Progenitor cell of endocrine pancreas (in vitro differentiated cells): Measurements from ENCODE around the gene RXRB. TPM values are rescaled to one million over a fixed set of nuclear protein-coding genes. Genes with fewer than 3 reads are reported as not detected.

Source experiments
- DNase-seq: peaks from one replicate; pipeline ENCODE4 v3.0.0; 2021; ENCODE audit warnings: low spot score; ENCODE audit not compliant: unreplicated experiment
- H3K27ac Mint-ChIP-seq: 2 replicates; pipeline ENCODE4 v1.8.0; 2021; ENCODE audit warnings: mild to moderate bottlenecking, moderate library complexity, mixed read lengths
- H3K27me3 Mint-ChIP-seq: 2 replicates; pipeline ENCODE4 v1.8.0; 2021; ENCODE audit warnings: mixed read lengths
- H3K36me3 Mint-ChIP-seq: 2 replicates; pipeline ENCODE4 v1.8.0; 2022; ENCODE audit warnings: mixed read lengths; ENCODE audit not compliant: insufficient read depth
- H3K4me1 Mint-ChIP-seq: 2 replicates; pipeline ENCODE4 v1.8.0; 2021; ENCODE audit warnings: low read depth, mixed read lengths
- H3K4me3 Mint-ChIP-seq: 2 replicates; pipeline ENCODE4 v1.8.0; 2021; ENCODE audit warnings: low read depth, mild to moderate bottlenecking, moderate library complexity, mixed read lengths
- H3K9me3 Mint-ChIP-seq: 2 replicates; pipeline ENCODE4 v1.8.0; 2021; ENCODE audit warnings: low read depth, mixed read lengths
- total RNA-seq: library from RNA; stranded (reverse); gene quantifications from 2 replicates; pipeline ENCODE4 v1.2.1, GENCODE V29; 2021
- TF ChIP-seq, protein P1 (sequence below): fragments of 200-600 bp; sonication (generic); IDR thresholded peaks from one replicate; pipeline ENCODE4 v1.5.0; 2021; ENCODE audit warnings: antibody characterized with exemption, mild to moderate bottlenecking; ENCODE audit not compliant: unreplicated experiment

RXRB gene
- total RNA-seq, 1 donor from 2014 or later: 47.1 TPM

DNA sequence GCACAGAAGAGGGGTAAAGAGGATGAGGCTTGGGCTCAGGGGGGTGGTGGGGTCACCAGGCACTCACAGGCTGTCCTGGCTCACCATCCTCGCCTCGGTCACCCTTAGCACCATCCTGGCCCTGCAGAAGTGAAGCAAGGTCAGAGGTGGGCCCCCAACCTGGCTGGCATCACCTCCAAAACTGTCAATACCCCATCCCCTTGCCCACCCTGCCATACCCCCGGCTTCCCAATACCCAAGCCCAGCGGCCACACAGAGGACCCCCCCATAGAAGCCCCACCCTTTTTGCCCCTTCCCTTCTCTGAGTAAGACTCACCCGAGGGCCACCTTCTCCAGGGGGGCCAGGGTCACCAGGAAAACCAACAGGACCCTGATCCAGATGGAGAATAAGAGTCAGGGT lies 31.8 kb downstream of the RXRB start:
- peaks cover 1% of the 10 kb centered on the region for H3K4me1 Mint-ChIP-seq
- no peak for DNase-seq
- peaks cover 18% of the 10 kb centered on the region for H3K27me3 Mint-ChIP-seq
- no peaks in the 10 kb centered on the region for H3K9me3 Mint-ChIP-seq
- no peaks in the 10 kb centered on the region for H3K36me3 Mint-ChIP-seq
- TF ChIP-seq, protein P1, sequence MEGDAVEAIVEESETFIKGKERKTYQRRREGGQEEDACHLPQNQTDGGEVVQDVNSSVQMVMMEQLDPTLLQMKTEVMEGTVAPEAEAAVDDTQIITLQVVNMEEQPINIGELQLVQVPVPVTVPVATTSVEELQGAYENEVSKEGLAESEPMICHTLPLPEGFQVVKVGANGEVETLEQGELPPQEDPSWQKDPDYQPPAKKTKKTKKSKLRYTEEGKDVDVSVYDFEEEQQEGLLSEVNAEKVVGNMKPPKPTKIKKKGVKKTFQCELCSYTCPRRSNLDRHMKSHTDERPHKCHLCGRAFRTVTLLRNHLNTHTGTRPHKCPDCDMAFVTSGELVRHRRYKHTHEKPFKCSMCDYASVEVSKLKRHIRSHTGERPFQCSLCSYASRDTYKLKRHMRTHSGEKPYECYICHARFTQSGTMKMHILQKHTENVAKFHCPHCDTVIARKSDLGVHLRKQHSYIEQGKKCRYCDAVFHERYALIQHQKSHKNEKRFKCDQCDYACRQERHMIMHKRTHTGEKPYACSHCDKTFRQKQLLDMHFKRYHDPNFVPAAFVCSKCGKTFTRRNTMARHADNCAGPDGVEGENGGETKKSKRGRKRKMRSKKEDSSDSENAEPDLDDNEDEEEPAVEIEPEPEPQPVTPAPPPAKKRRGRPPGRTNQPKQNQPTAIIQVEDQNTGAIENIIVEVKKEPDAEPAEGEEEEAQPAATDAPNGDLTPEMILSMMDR: no peak
- no peak overlapping the region for H3K27ac Mint-ChIP-seq
- no peak overlapping the region for H3K4me3 Mint-ChIP-seq

GRCh38 chr6:33168284-33168601 lies 32.2 kb downstream of the RXRB start:
- TF ChIP-seq, protein P1: no peak
- Mint-ChIP-seq H3K4me1 (peaks cover 1% of the 10 kb centered on the region), H3K4me3 (no peak overlapping the region), H3K9me3 (no peaks in the 10 kb centered on the region), H3K27ac (no peak overlapping the region), H3K27me3 (peaks cover 20% of the 10 kb centered on the region), H3K36me3 (no peaks in the 10 kb centered on the region)
- no peak for DNase-seq

DNA sequence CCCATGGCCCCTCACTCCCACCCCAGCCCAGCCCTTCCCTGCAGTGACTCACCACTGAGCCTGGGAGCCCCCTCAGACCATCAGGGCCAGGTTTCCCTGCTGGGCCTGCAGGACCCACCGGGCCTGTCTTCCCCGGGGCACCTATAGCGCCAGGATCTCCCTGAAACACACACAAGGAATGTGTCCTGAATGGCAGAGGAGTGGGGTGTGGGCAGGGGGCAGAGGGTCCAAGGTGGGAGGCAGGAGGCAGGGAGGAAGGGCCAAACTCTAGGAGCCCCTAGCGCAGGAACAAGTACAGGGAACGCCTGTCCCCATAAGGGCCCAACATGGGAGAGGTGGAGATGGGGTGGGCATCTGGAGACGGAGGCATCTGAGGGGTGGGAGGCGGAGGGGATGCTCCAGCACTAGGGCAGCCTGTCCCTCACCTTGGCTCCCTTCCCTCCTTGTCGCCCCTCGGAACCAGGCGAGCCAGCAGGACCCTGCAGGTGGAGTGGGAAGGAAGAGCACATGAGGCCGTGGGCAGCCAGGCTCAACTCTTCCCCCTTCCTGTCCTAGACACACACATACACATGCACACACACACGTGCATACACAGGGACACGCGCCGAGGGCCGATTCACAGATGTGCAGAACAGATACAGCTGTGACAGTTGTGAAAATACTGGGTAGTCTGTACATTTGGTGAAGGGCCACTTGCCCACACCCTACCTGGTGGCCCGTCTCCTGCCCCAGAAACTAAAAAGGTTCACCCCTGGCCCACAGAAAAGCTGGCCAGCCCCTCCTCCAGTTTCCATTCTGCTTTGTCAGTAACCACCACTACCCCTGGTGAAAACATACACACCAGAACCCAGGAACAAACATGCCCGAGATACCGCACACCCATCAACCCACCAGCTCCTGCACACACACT lies 32.8 kb downstream of the RXRB start:
- DNase-seq: no peak
- no peaks in the 10 kb centered on the region for H3K9me3 Mint-ChIP-seq
- peaks cover 19% of the 10 kb centered on the region for H3K27me3 Mint-ChIP-seq
- no peaks in the 10 kb centered on the region for H3K36me3 Mint-ChIP-seq
- no peak overlapping the region for H3K27ac Mint-ChIP-seq
- H3K4me3 Mint-ChIP-seq: no peak overlapping the region
- TF ChIP-seq, protein P1: no peak
- peaks cover 1% of the 10 kb centered on the region for H3K4me1 Mint-ChIP-seq

- Mint-ChIP-seq H3K27me3 (peaks cover 25% of the 10 kb centered on the region), H3K9me3 (no peaks in the 10 kb centered on the region), H3K4me3 (no peak overlapping the region), H3K27ac (no peak overlapping the region), H3K4me1 (no peaks in the 10 kb centered on the region), H3K36me3 (no peaks in the 10 kb centered on the region)
- DNase-seq: no peak
- TF ChIP-seq, protein P1: no peak
Measured at GRCh38 chr6:33166811-33167210, 33.7 kb downstream of the RXRB start.

DNA sequence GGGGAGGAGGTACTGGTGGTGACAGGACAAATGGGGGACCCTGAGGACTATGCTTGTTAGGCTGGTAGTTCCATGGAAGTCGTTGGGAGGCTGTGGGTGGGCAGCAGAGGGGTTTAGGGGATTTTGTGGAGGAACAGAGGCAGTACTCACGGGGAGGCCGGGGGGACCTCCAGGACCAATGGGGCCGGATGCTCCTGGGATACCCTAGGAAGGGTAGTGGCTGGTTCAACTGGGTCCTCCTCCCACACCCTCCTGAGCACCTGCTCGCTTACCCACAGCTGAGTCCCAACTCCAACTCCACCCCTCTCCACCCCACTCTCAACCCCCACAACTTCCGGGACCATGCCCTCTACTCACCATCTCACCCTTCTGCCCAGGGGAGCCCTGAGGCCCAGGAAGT lies 34.1 kb downstream of the RXRB start:
- Mint-ChIP-seq H3K27ac (no peak overlapping the region), H3K4me3 (no peak overlapping the region), H3K4me1 (peaks cover 1% of the 10 kb centered on the region), H3K9me3 (no peaks in the 10 kb centered on the region), H3K36me3 (no peaks in the 10 kb centered on the region), H3K27me3 (peaks cover 29% of the 10 kb centered on the region)
- TF ChIP-seq, protein P1: no peak
- no peak for DNase-seq
